ENCODE measurements around the gene SETBP1. TPM values are rescaled to one million over a fixed set of nuclear protein-coding genes. Genes with fewer than 3 reads are reported as not detected.

SETBP1 gene
- total RNA-seq, 4 donors from 2014 or later, result 14.5 to 34.2 (median 19.3) TPM

DNA sequence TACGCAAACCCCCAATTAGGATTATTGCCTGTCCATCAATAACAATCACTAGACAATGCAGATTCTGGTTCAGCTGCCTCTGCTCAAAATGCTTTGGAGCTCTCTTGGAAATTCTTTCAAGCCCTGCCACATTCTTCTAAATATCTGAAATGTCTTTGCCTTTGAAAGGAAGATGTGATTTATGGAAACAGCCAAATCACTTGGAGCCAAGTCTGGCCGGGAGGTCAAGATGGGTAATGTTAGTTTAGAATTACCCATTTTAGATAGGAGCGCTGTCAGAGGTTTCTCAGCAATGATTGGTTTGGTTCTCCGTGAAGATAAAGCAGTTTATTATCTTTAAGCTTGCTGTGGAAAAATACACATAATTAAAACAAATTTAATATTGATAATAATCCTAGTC, 306.7 kb downstream of the SETBP1 start:
- no peak for TF ChIP-seq CTCF (IDR thresholded peaks at IDR 0.05)
- ATAC-seq (ENCODE audit: low FRiP score), result no peak
- no peak for DNase-seq (ENCODE audit: low spot score)

GRCh38 chr18:44988821-44989587, 308.3 kb downstream of the SETBP1 start:
- ATAC-seq (ENCODE audit: low FRiP score) (no peak), DNase-seq (ENCODE audit: low spot score) (no peak)
- no peak for TF ChIP-seq CTCF (IDR thresholded peaks at IDR 0.05)

DNA sequence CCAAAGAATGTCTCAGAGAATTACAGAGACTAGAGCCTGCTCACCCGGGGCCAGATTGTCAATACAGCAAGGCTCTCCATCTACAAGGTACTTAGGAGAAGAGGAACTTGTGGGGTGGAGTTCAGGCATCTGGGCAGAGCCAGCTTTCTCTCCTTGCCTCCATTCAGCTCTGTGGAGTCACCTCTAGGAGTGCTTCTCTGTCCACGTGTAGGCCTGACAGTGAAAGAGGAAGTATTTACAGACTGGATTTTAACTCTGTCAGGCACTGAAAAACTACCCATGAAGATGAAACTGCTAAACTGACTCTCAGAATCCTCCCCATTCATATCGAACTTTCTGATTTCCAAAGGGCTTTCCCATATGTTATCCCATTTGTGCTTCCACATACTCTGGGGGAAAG, 315.6 kb downstream of the SETBP1 start:
- ATAC-seq (ENCODE audit: low FRiP score), result no peak
- TF ChIP-seq CTCF (IDR thresholded peaks at IDR 0.05), result no peak
- DNase-seq (ENCODE audit: low spot score), result no peak

DNA sequence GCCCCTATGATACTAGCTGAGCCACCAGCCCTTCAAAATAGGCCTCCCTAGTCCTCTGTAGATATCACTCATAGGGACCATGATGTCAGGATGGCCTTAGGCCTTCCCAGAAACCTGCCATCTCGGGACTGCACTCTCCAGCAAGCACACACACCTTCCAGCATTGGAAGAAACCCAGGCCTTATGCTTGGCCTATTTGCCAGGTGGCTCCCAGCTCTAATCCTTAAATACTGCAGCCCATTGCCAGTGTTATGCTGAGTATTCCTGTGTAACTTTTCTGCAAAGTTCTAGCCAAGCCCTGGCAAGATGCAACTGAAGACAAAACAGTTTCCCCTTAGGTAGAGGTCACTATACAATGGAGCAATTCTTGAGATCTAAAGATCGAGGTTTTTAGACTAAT, 316.5 kb downstream of the SETBP1 start:
- ATAC-seq (ENCODE audit: low FRiP score) (no peak), DNase-seq (ENCODE audit: low spot score) (no peak)
- no peak for TF ChIP-seq CTCF (IDR thresholded peaks at IDR 0.05)

- ATAC-seq (ENCODE audit: low FRiP score), result no peak
Observed at GRCh38 chr18:44998360-44998759, 317.7 kb downstream of the SETBP1 start.

DNA sequence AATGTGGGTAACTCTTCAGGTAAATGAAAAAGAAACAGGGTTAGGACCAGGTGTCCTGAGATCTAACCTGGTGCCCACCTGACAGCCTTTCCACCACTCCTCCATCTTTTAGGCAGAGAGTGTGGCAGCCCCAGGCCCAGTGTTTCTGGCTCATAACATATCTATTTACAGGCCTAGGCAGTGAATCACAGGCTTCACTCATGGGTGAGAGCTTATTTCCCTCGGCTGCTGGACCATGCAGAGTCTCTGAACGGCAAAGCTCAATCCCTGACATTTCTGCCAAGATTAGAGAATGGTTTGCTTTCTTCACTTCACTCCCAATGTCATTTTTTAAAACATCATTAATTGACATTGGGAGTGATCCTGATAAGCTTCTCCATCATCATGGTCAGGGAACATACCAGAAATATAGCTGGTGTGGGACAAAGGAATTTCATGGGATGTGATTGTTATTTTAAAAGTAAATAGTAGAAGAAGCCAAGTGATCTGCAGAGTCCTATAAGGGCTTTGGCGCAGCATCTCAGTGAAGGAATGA, 323.9 kb downstream of the SETBP1 start:
- ATAC-seq (ENCODE audit: low FRiP score) (no peak), DNase-seq (ENCODE audit: low spot score) (no peak)
- no peak for TF ChIP-seq CTCF (IDR thresholded peaks at IDR 0.05)

More at GRCh38 chr18:44998360-44998759, 317.7 kb downstream of the SETBP1 start:
- no peak for TF ChIP-seq CTCF (IDR thresholded peaks at IDR 0.05)
- no peak for DNase-seq (ENCODE audit: low spot score)

DNA sequence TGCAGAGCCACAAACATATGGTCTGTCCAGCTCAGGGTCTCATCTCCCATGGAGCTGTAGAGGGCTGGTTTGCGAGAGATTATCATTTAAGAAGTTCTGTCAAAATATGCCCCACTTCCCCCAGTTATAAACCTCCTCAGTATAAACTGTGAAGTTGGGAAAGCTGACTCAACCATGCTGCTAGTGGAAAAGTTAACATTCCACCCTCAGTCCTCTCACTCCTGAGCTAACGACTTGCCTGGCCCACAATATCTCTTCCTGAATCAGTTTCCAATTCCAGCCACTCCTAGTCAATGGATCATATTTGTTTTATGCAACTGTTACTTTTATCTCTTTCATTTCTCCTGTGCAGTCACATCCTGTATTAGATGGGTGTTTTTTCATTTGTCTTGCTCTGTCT, 326.2 kb downstream of the SETBP1 start:
- ATAC-seq (ENCODE audit: low FRiP score) (no peak), DNase-seq (ENCODE audit: low spot score) (no peak)
- TF ChIP-seq CTCF (IDR thresholded peaks at IDR 0.05), result no peak

Measured in omental fat pad (tissue), 4 donors.